BE2C (cell line): ENCODE measurements around the gene SELENOF.

ENCODE experiments used
- DNase-seq: peaks from one replicate; pipeline ENCODE4 v3.0.0-alpha.2; 2020
- H3K27me3 ChIP-seq: fragments of 250-450 bp; sonication (Bioruptor Pico); 2 replicates; pipeline ENCODE4 v1.5.1; 2020; ENCODE audit warnings: mild to moderate bottlenecking
- H3K36me3 ChIP-seq: fragments of 250-450 bp; sonication (Bioruptor Pico); 2 replicates; pipeline ENCODE4 v1.5.1; 2020; ENCODE audit warnings: mild to moderate bottlenecking
- H3K4me1 ChIP-seq: fragments of 250-450 bp; sonication (Bioruptor Pico); 2 replicates; pipeline ENCODE4 v1.5.1; 2020
- H3K4me3 ChIP-seq: 2 replicates; pipeline ENCODE4 v1.5.1; 2011; ENCODE audit warnings: low read depth, low read length
- H3K9me3 ChIP-seq: fragments of 250-450 bp; sonication (Bioruptor Pico); 2 replicates; pipeline ENCODE4 v1.5.1; 2020
- TF ChIP-seq, protein P1 (sequence below): IDR thresholded peaks from 2 replicates; pipeline ENCODE4 v1.5.1; 2012; ENCODE audit warnings: mild to moderate bottlenecking, low read depth, low read length

The SELENOF gene

GRCh38 chr1:86858524-86859261 lies 55.2 kb downstream of the SELENOF start:
- Histone ChIP-seq H3K36me3 (no peaks in the 10 kb centered on the region), H3K4me3 (no peak overlapping the region), H3K9me3 (no peaks in the 10 kb centered on the region), H3K27me3 (no peaks in the 10 kb centered on the region), H3K4me1 (no peaks in the 10 kb centered on the region)
- TF ChIP-seq, protein P1, sequence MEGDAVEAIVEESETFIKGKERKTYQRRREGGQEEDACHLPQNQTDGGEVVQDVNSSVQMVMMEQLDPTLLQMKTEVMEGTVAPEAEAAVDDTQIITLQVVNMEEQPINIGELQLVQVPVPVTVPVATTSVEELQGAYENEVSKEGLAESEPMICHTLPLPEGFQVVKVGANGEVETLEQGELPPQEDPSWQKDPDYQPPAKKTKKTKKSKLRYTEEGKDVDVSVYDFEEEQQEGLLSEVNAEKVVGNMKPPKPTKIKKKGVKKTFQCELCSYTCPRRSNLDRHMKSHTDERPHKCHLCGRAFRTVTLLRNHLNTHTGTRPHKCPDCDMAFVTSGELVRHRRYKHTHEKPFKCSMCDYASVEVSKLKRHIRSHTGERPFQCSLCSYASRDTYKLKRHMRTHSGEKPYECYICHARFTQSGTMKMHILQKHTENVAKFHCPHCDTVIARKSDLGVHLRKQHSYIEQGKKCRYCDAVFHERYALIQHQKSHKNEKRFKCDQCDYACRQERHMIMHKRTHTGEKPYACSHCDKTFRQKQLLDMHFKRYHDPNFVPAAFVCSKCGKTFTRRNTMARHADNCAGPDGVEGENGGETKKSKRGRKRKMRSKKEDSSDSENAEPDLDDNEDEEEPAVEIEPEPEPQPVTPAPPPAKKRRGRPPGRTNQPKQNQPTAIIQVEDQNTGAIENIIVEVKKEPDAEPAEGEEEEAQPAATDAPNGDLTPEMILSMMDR, result no peak
- DNase-seq, result no peak

DNA sequence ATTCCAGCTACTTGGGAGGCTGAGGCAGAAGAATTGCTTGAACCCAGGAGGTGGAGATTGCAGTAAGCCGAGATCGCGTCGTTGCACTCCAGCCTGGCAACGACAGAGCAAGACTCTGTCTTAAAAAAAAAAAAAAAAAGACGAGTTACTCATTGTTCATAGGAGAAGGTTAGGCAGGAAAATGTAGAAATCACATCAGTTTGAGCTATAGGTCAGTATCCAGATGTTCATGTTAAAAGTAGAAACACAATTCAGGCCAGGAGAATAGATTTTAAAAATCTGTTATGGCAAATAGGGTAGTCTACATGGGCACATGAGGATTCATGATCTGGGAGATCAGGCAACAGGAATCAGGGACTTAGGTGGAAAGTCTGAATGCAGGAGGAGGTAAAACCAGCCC lies 57.7 kb downstream of the SELENOF start:
- Histone ChIP-seq H3K27me3 (no peaks in the 10 kb centered on the region), H3K4me3 (no peak overlapping the region), H3K36me3 (no peaks in the 10 kb centered on the region), H3K4me1 (no peaks in the 10 kb centered on the region), H3K9me3 (no peaks in the 10 kb centered on the region)
- DNase-seq, result no peak
- TF ChIP-seq, protein P1, result no peak

- Histone ChIP-seq H3K36me3 (no peaks in the 10 kb centered on the region), H3K27me3 (no peaks in the 10 kb centered on the region), H3K4me3 (no peak overlapping the region), H3K4me1 (no peaks in the 10 kb centered on the region), H3K9me3 (no peaks in the 10 kb centered on the region)
- DNase-seq, result no peak
- TF ChIP-seq, protein P1, result no peak
Measured at GRCh38 chr1:86854352-86854751, 59.6 kb downstream of the SELENOF start.

GRCh38 chr1:86852782-86853408 lies 61.0 kb downstream of the SELENOF start:
- no peaks in the 10 kb centered on the region for H3K9me3 ChIP-seq
- no peak for DNase-seq
- H3K4me1 ChIP-seq, result no peaks in the 10 kb centered on the region
- TF ChIP-seq, protein P1, result no peak
- H3K4me3 ChIP-seq, result no peak overlapping the region
- H3K36me3 ChIP-seq, result no peaks in the 10 kb centered on the region
- H3K27me3 ChIP-seq, result no peaks in the 10 kb centered on the region

DNA sequence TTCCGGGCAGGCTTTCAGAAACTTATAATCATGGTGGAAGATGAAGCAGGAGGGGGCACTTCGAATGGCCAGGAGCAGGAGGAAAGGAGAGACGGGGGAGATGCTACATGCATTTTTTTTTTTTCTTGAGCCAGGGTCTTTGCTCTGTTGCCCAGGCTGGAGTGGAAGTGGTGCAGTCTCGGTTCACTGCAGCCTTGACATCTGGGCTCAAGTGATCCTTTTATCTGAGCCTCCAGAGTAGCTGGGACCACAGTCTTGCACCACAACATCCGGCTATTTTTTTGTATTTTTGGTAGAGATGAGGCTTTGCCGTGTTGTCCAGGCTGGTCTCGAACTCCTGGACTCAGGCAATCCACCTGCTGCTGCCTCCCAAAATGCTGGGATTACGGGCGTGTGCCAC lies 61.6 kb downstream of the SELENOF start:
- TF ChIP-seq, protein P1, result no peak
- DNase-seq, result no peak
- Histone ChIP-seq H3K4me3 (no peak overlapping the region), H3K9me3 (no peaks in the 10 kb centered on the region), H3K27me3 (no peaks in the 10 kb centered on the region), H3K36me3 (no peaks in the 10 kb centered on the region), H3K4me1 (no peaks in the 10 kb centered on the region)

GRCh38 chr1:86849756-86850155 lies 64.2 kb downstream of the SELENOF start:
- no peaks in the 10 kb centered on the region for H3K36me3 ChIP-seq
- TF ChIP-seq, protein P1, result no peak
- H3K9me3 ChIP-seq, result no peaks in the 10 kb centered on the region
- no peaks in the 10 kb centered on the region for H3K4me1 ChIP-seq
- H3K4me3 ChIP-seq, result no peak overlapping the region
- no peak for DNase-seq
- H3K27me3 ChIP-seq, result no peaks in the 10 kb centered on the region
